Prostate gland (tissue), 2 donors: ENCODE data around the gene ITGA2B. TPM values are rescaled to one million over a fixed set of nuclear protein-coding genes. Genes with fewer than 3 reads are reported as not detected.

ENCODE experiments used
- DNase-seq: peaks from one replicate; pipeline ENCODE4 v3.0.0-alpha.2; 2019; ENCODE audit warnings: low spot score
- H3K27ac ChIP-seq, 2 donors: fragments of 200-600 bp; sonication (generic); 2 replicates each; pipeline ENCODE4 v1.5.1; 2017 to 2019
- H3K27me3 ChIP-seq: fragments of 200-600 bp; sonication (generic); replicated peaks from 2 replicates; pipeline ENCODE4 v1.5.1; 2019; ENCODE audit not compliant: insufficient read depth
- H3K36me3 ChIP-seq, 2 donors: fragments of 200-600 bp; sonication (generic); 1 replicate in 1 of 2; 2 replicates in 1 of 2; pipeline versions ENCODE4 v1.5.1 to v1.8.1; 2017 to 2019
- H3K4me1 ChIP-seq: fragments of 200-600 bp; sonication (generic); replicated peaks from 2 replicates; pipeline ENCODE4 v1.5.1; 2019
- H3K4me3 ChIP-seq, 2 donors: fragments of 200-600 bp; sonication (generic); 2 replicates each; pipeline ENCODE4 v1.5.1; 2017 to 2019
- H3K9me3 ChIP-seq: fragments of 200-600 bp; sonication (generic); 2 replicates; pipeline ENCODE4 v1.5.1; 2017
- POLR2A ChIP-seq: fragments of 450-650 bp; IDR thresholded peaks from one replicate; pipeline ENCODE4 v1.6.1; 2016; ENCODE audit warnings: antibody characterized with exemption, mild to moderate bottlenecking
- POLR2AphosphoS5 ChIP-seq: sonication (generic); formaldehyde crosslinking; IDR thresholded peaks from one replicate; pipeline ENCODE4 v1.6.1; 2017; ENCODE audit warnings: antibody characterized with exemption
- WGBS: methylation state at CpG from one replicate; pipeline ENCODE4 v1.1.5; 2018; 5-methylcytosine and 5-hydroxymethylcytosine counted together
- intact Hi-C: fragments of 100-400 bp; cut with DNase I; formaldehyde crosslinking; loops from one replicate; pipeline ENCODE4 v1.14.2; 2022
- total RNA-seq, 2 donors: library from RNA; depleted of rRNA; stranded (reverse); fragments of >200 nt; gene quantifications; one replicate each; pipeline ENCODE4 v1.1.0, GENCODE V29; 2016
- TF ChIP-seq, protein P1 (sequence below), 4 experiments: fragments of 200-600 bp in 2 of 4; fragments of 450-650 bp in 2 of 4; sonication (generic) in 2 of 4; IDR thresholded peaks; 1 replicate in 3 of 4; 2 replicates in 1 of 4; pipeline ENCODE4 v1.5.1; 2016 to 2019; ENCODE audit warnings: antibody characterized with exemption in 4 of 4, mild to moderate bottlenecking in 2 of 4, moderate library complexity in 2 of 4

Gene ITGA2B
- total RNA-seq, 2 donors from 2014 or later: 0.27 to 0.68 TPM

GRCh38 chr17:44352828-44353671 lies 36.4 kb downstream of the ITGA2B start:
- DNase-seq: no peak
- Histone ChIP-seq H3K4me1 (no peaks in the 10 kb centered on the region), H3K4me3 (peak overlapping the region; percentile 32), H3K9me3 (no peaks in the 10 kb centered on the region), H3K36me3 (peaks cover 5 to 10% of the 10 kb centered on the region in 2 donors), H3K27me3 (no peaks in the 10 kb centered on the region), H3K27ac (peak overlapping the region in 1 of 2 donors; percentile 23)
- intact Hi-C loops: no loop called here
- WGBS: 63% methylated on average over 17 of the region's 22 CpGs
- TF ChIP-seq POLR2A (no peak), POLR2AphosphoS5 (no peak)
- TF ChIP-seq, protein P1, sequence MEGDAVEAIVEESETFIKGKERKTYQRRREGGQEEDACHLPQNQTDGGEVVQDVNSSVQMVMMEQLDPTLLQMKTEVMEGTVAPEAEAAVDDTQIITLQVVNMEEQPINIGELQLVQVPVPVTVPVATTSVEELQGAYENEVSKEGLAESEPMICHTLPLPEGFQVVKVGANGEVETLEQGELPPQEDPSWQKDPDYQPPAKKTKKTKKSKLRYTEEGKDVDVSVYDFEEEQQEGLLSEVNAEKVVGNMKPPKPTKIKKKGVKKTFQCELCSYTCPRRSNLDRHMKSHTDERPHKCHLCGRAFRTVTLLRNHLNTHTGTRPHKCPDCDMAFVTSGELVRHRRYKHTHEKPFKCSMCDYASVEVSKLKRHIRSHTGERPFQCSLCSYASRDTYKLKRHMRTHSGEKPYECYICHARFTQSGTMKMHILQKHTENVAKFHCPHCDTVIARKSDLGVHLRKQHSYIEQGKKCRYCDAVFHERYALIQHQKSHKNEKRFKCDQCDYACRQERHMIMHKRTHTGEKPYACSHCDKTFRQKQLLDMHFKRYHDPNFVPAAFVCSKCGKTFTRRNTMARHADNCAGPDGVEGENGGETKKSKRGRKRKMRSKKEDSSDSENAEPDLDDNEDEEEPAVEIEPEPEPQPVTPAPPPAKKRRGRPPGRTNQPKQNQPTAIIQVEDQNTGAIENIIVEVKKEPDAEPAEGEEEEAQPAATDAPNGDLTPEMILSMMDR (IDR thresholded peaks at IDR 0.05): no peak

GRCh38 chr17:44351961-44352827 lies 37.3 kb downstream of the ITGA2B start:
- DNase-seq: no peak
- 87% methylated on average over 26 of the region's 36 CpGs for WGBS
- Histone ChIP-seq H3K27ac (no peak overlapping the region), H3K9me3 (no peaks in the 10 kb centered on the region), H3K36me3 (peaks cover 5 to 10% of the 10 kb centered on the region in 2 donors), H3K27me3 (no peaks in the 10 kb centered on the region), H3K4me3 (no peak overlapping the region), H3K4me1 (no peaks in the 10 kb centered on the region)
- intact Hi-C loops: no loop called here
- TF ChIP-seq, protein P1 (IDR thresholded peaks at IDR 0.05): no peak
- no peak for TF ChIP-seq POLR2A
- no peak for TF ChIP-seq POLR2AphosphoS5

DNA sequence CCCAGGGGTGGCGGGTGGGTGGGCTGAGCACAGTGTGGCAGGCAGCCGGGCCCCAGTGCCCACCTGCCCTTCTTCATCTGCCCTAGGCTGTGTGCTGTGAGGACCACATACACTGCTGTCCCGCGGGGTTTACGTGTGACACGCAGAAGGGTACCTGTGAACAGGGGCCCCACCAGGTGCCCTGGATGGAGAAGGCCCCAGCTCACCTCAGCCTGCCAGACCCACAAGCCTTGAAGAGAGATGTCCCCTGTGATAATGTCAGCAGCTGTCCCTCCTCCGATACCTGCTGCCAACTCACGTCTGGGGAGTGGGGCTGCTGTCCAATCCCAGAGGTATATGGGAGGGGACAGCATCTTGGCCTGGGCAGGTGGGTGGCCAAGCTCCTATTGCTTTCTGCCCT lies 38.0 kb downstream of the ITGA2B start:
- Histone ChIP-seq H3K4me1 (no peaks in the 10 kb centered on the region), H3K27ac (no peak overlapping the region), H3K9me3 (no peaks in the 10 kb centered on the region), H3K36me3 (peaks cover 5 to 10% of the 10 kb centered on the region in 2 donors), H3K27me3 (no peaks in the 10 kb centered on the region), H3K4me3 (no peak overlapping the region)
- TF ChIP-seq POLR2AphosphoS5 (no peak), POLR2A (no peak)
- TF ChIP-seq, protein P1 (IDR thresholded peaks at IDR 0.05): no peak
- no peak for DNase-seq
- WGBS: 87% methylated on average over 8 of the region's 8 CpGs
- intact Hi-C loops: no loop called here

DNA sequence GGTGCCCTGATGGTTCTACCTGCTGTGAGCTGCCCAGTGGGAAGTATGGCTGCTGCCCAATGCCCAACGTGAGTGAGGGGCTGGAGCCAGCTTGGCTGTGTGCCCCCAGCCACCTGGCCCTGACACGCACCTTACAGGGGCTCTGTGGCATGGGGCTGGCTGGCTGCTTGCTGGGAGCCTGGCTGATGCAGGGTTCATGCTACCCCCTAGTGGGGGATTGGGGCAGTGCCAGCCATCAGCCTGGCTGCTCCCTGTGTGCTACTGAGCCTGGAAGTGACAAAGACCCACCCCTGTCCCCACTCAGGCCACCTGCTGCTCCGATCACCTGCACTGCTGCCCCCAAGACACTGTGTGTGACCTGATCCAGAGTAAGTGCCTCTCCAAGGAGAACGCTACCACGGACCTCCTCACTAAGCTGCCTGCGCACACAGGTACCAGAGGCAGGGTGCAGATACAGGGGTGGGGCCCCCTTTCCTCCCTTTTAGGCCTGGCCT lies 38.7 kb downstream of the ITGA2B start:
- TF ChIP-seq, protein P1 (IDR thresholded peaks at IDR 0.05): peak in 3 of 4 experiments; percentile 36 to 72 (median 56)
- TF ChIP-seq POLR2A: no peak
- no peak for TF ChIP-seq POLR2AphosphoS5
- 71% methylated on average over 5 of the region's 6 CpGs for WGBS
- DNase-seq: peak; percentile 41
- Histone ChIP-seq H3K27ac (no peak overlapping the region), H3K36me3 (peaks cover 5 to 10% of the 10 kb centered on the region in 2 donors), H3K9me3 (no peaks in the 10 kb centered on the region), H3K4me3 (no peak overlapping the region), H3K27me3 (no peaks in the 10 kb centered on the region), H3K4me1 (no peaks in the 10 kb centered on the region)
- intact Hi-C loops: no loop called here
